Bronchial epithelial cell (primary cell): ENCODE measurements around the gene OR2T27. TPM values are rescaled to one million over a fixed set of nuclear protein-coding genes. Genes with fewer than 3 reads are reported as not detected.

Experiments used
- DNase-seq: peaks from one replicate; pipeline ENCODE4 v3.0.0-alpha.2; 2010; ENCODE audit warnings: low read depth
- FAIRE-seq: peaks from 2 replicates; lab custom pipeline; 2011; peaks lifted over from hg19 to GRCh38; lab: Jason Lieb, UNC
- H3K27me3 ChIP-seq: 2 replicates; pipeline ENCODE4 v1.5.1; 2011; ENCODE audit warnings: low read length; ENCODE audit not compliant: control insufficient read depth, insufficient read depth
- H3K36me3 ChIP-seq: 2 replicates; pipeline ENCODE4 v1.5.1; 2011; ENCODE audit warnings: low read length; ENCODE audit not compliant: control insufficient read depth, insufficient read depth
- H3K4me3 ChIP-seq: 2 replicates; pipeline ENCODE4 v1.5.1; 2011; ENCODE audit warnings: mild to moderate bottlenecking, low read depth, low read length, control low read depth
- total RNA-seq: library from RNA; depleted of rRNA; stranded (reverse); fragments of >200 nt; gene quantifications from 2 replicates; pipeline ENCODE4 v1.2.1, GENCODE V29; 2014
- TF ChIP-seq, protein P1 (sequence below): IDR thresholded peaks from 2 replicates; pipeline ENCODE4 v1.5.1; 2011; ENCODE audit warnings: mild to moderate bottlenecking, moderate library complexity, low read length, control low read depth, inconsistent platforms; ENCODE audit not compliant: insufficient read depth, severe bottlenecking

OR2T27 gene
- total RNA-seq, 1 donor from 2014 or later = not detected

- DNase-seq (no peak), FAIRE-seq (no peak)
- Histone ChIP-seq H3K36me3 (no peaks in the 10 kb centered on the region), H3K4me3 (no peak overlapping the region), H3K27me3 (no peaks in the 10 kb centered on the region)
- TF ChIP-seq, protein P1, sequence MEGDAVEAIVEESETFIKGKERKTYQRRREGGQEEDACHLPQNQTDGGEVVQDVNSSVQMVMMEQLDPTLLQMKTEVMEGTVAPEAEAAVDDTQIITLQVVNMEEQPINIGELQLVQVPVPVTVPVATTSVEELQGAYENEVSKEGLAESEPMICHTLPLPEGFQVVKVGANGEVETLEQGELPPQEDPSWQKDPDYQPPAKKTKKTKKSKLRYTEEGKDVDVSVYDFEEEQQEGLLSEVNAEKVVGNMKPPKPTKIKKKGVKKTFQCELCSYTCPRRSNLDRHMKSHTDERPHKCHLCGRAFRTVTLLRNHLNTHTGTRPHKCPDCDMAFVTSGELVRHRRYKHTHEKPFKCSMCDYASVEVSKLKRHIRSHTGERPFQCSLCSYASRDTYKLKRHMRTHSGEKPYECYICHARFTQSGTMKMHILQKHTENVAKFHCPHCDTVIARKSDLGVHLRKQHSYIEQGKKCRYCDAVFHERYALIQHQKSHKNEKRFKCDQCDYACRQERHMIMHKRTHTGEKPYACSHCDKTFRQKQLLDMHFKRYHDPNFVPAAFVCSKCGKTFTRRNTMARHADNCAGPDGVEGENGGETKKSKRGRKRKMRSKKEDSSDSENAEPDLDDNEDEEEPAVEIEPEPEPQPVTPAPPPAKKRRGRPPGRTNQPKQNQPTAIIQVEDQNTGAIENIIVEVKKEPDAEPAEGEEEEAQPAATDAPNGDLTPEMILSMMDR = no peak
Measured at GRCh38 chr1:248696774-248697173, 41.4 kb upstream of the OR2T27 start.

- no peaks in the 10 kb centered on the region for H3K27me3 ChIP-seq
- H3K36me3 ChIP-seq = no peaks in the 10 kb centered on the region
- H3K4me3 ChIP-seq = no peak overlapping the region
- DNase-seq (no peak), FAIRE-seq (no peak)
- TF ChIP-seq, protein P1 = no peak
Measured at GRCh38 chr1:248696261-248696660, 40.9 kb upstream of the OR2T27 start.

DNA sequence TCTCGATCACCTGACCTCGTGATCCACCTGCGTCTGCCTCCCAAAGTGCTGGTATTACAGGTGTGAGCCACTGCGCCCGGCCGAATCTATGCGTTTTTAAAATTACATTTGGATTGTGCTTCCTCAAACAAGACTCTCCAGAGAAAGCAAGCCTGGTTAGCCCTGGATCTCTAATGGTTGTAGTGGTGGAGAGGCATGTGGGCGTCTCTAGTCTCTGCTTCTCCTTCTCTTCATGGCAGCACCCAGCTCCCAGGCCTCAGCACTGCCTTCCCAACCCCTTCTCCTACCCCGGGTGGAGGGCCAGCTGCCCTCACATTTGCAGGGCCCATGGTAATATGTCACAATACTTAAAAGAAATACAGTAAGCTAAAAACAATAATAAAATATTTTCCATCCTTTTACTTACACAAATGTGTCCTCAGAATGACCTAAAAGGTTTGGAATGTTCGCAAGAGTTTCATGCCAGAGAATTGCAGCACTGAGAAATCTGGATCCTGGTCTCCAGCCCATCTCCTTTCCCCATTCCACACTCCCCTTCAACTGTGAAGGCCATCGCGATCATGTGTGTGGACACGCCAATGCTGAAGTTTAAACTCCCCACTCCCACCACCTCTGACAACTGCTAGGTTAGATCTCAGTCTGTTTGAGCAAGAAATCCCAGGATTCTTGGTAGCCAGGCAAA, 40.3 kb upstream of the OR2T27 start:
- TF ChIP-seq, protein P1 = no peak
- Histone ChIP-seq H3K27me3 (no peaks in the 10 kb centered on the region), H3K36me3 (no peaks in the 10 kb centered on the region), H3K4me3 (no peak overlapping the region)
- peak; percentile 3 for DNase-seq
- no peak for FAIRE-seq

DNA sequence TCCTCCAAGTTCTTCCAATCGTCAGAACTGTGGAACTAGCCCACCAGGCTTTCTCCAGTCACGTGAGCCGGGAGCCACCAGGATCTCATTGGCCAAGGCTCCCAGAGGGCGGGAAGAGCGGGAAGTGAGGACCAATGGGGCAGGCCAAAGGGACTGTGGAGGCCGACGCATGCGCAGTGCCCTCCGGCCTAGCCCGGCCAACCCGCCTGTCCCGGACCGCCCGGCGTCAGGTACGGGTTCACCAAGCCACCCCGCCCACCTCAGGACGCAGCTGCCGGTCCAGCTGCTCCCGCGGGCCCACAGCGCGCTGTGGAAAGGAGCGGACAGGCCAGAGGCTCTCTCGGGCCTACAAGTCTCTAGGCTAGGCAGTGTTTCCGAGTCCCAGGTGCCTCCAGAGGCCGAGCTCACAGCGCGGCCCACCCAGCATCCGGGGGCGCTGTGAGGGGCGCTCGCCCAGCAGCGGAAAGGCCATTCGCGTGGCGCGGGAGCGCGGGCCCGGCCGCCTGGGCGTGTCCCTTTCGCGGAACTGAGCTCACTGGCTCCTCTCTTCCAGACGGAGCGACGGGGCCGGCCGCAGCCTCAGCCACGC, 36.3 kb upstream of the OR2T27 start:
- H3K36me3 ChIP-seq = no peaks in the 10 kb centered on the region
- DNase-seq = no peak
- H3K27me3 ChIP-seq = no peaks in the 10 kb centered on the region
- H3K4me3 ChIP-seq = no peak overlapping the region
- FAIRE-seq = no peak
- TF ChIP-seq, protein P1 = no peak

DNA sequence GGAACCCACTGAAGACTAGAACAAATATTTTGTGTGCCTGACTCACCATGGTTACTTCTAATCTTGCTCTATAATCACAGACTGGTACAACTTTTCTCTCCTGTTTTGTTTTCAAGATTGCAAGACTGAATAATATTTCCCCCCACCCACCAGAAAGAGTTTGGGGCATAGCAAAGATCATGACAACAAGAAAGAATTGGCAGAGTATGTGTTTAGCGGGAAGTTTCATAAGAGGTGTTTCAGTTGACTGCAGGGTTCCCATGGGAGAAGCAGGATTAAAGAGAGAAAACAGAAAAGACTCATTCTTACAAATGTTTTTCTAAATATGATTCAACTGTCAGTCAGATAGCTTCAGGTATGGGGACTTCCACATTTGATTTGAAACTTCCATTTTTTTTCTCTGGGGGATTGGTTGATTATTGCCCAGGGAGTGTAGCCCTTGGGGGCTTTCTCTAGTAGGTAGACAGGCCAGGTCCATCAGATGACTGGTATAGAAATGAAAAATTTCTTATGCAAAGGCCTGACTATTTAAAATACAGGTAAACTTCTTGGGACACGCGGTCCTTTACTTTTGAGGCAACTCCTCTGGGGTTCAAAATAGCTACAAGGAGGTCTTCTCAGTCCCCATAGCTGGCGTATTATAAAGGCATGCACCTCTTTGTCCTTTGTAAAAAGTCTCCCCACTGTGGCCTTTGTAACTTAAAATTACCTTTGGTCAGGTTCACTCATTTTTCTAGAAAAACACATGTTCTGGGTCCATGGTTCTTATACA, 33.4 kb upstream of the OR2T27 start:
- no peaks in the 10 kb centered on the region for H3K27me3 ChIP-seq
- H3K36me3 ChIP-seq = no peaks in the 10 kb centered on the region
- FAIRE-seq (no peak), DNase-seq (no peak)
- no peak overlapping the region for H3K4me3 ChIP-seq
- TF ChIP-seq, protein P1 = no peak
